Measurements from ENCODE around the gene REV1.

DNA sequence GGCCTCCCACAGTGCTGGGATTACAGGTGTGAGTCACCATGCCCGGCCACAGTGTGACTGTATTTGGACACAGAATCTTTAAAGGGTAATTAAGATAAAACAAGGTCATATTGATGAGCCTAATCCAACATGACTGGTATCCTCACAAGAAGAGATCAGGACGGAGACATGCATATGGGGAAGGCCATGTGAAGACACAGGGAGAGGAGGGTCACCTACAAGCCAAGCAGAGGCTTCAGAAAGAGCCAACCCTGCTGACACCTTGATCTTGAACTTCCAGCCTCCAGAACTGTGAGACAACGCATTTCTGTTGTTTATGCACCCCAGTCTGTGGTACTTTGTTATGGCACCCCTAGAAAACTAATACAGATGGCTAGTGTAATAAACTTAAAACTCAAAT lies 72.4 kb downstream of the REV1 start:
- TF ChIP-seq, protein P1, sequence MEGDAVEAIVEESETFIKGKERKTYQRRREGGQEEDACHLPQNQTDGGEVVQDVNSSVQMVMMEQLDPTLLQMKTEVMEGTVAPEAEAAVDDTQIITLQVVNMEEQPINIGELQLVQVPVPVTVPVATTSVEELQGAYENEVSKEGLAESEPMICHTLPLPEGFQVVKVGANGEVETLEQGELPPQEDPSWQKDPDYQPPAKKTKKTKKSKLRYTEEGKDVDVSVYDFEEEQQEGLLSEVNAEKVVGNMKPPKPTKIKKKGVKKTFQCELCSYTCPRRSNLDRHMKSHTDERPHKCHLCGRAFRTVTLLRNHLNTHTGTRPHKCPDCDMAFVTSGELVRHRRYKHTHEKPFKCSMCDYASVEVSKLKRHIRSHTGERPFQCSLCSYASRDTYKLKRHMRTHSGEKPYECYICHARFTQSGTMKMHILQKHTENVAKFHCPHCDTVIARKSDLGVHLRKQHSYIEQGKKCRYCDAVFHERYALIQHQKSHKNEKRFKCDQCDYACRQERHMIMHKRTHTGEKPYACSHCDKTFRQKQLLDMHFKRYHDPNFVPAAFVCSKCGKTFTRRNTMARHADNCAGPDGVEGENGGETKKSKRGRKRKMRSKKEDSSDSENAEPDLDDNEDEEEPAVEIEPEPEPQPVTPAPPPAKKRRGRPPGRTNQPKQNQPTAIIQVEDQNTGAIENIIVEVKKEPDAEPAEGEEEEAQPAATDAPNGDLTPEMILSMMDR (IDR thresholded peaks at IDR 0.05) = no peak
- no peak for TF ChIP-seq POLR2A (IDR thresholded peaks at IDR 0.05)
